Measurements from ENCODE around the gene CAPS2.
"Not testable (repeated sequence)": the region's sequence is repeated elsewhere in the genome, so short reads cannot be mapped to it uniquely, and the experiment has no call there.

CAPS2 gene

GRCh38 chr12:75329918-75330826, at the start of gene CAPS2:
Gene CAPS2, minus strand, starts transcription at chr12:75330324. Its CDS starts 3,826 bp downstream, at chr12:75326498.
- peak; percentile 43 to 75 for DNase-seq

- DNase-seq = no peak
Measured at GRCh38 chr12:75378354-75378753, 48.2 kb upstream of the CAPS2 start.

GRCh38 chr12:75374971-75375370, 44.8 kb upstream of the CAPS2 start:
- DNase-seq = no peak

- DNase-seq = no peak
Measured at GRCh38 chr12:75366629-75367028, 36.5 kb upstream of the CAPS2 start.

- DNase-seq = no peak
Measured at GRCh38 chr12:75364919-75365318, 34.8 kb upstream of the CAPS2 start.

GRCh38 chr12:75361408-75361807, 31.3 kb upstream of the CAPS2 start:
- no peak for DNase-seq

GRCh38 chr12:75360920-75361319, 30.8 kb upstream of the CAPS2 start:
- DNase-seq = no peak

GRCh38 chr12:75354011-75354410, 23.9 kb upstream of the CAPS2 start:
- no peak for DNase-seq

GRCh38 chr12:75350413-75350812, 20.3 kb upstream of the CAPS2 start:
- DNase-seq = no peak

- no peak for DNase-seq
Measured at GRCh38 chr12:75349946-75350345, 19.8 kb upstream of the CAPS2 start.

GRCh38 chr12:75346215-75346614, 16.1 kb upstream of the CAPS2 start:
- DNase-seq = not testable (repeated sequence)

- DNase-seq = peak in 1 of 2 experiments; percentile 30
Measured at GRCh38 chr12:75345531-75345930, 15.4 kb upstream of the CAPS2 start.

- no peak for DNase-seq
Measured at GRCh38 chr12:75341873-75342272, 11.7 kb upstream of the CAPS2 start.

- no peak for DNase-seq
Measured at GRCh38 chr12:75337905-75338304, 7.8 kb upstream of the CAPS2 start.

GRCh38 chr12:75334384-75335030, 4.4 kb upstream of the CAPS2 start, which contains the start of gene GLIPR1L1:
Gene GLIPR1L1, plus strand, starts transcription at chr12:75334670. Its CDS starts 59 bp downstream, at chr12:75334729.
- DNase-seq = peak in 1 of 2 experiments; percentile 18

- DNase-seq = no peak
Measured at GRCh38 chr12:75327642-75328041, 2.5 kb downstream of the CAPS2 start.

GRCh38 chr12:75323663-75324062, 6.5 kb downstream of the CAPS2 start:
- peak in 1 of 2 experiments; percentile 11 for DNase-seq

- peak in 1 of 2 experiments; percentile 17 for DNase-seq
Measured at GRCh38 chr12:75322464-75322863, 7.7 kb downstream of the CAPS2 start.

- DNase-seq = no peak
Measured at GRCh38 chr12:75317784-75318183, 12.3 kb downstream of the CAPS2 start.

- DNase-seq = peak; percentile 8 to 76
Measured at GRCh38 chr12:75315518-75315917, 14.6 kb downstream of the CAPS2 start.

- DNase-seq = no peak
Measured at GRCh38 chr12:75311369-75311768, 18.8 kb downstream of the CAPS2 start.

- DNase-seq = no peak
Measured at GRCh38 chr12:75308279-75308678, 21.8 kb downstream of the CAPS2 start.

- no peak for DNase-seq
Measured at GRCh38 chr12:75305412-75306332, 24.5 kb downstream of the CAPS2 start.
